GM12878 (cell line): Measurements from ENCODE around the gene GABRB1. TPM values are rescaled to one million over a fixed set of nuclear protein-coding genes. Genes with fewer than 3 reads are reported as not detected.

ENCODE experiments used
- ATAC-seq: fragments of 200-7000 bp; cut with Tn5 transposase; 3 replicates; pipeline ENCODE4 v1.9.1; 2020; ENCODE audit warnings: mild to moderate bottlenecking, moderate library complexity
- BruUV-seq: library from RNA; stranded (reverse); fragments of 400-500 nt; replicated peaks from 2 replicates; lab custom pipeline; 2021; lab: Mats Ljungman, UMichigan
- CTCF ChIA-PET: fragments of 300-600 bp; sonication (Branson Sonifier 250); formaldehyde crosslinking; extraction: SDS; loops from one replicate; lab custom pipeline; 2021; ENCODE audit warnings: inconsistent platforms; lab: Yijun Ruan, JAX
- POLR2A ChIA-PET: fragments of 350-600 bp; formaldehyde crosslinking; extraction: SDS; loops from one replicate; lab custom pipeline; 2021; ENCODE audit warnings: inconsistent platforms; lab: Charles Lee
- RAD21 ChIA-PET: fragments of 300-600 bp; sonication (Branson Sonifier 250); formaldehyde crosslinking; loops from one replicate; lab custom pipeline; 2023; ENCODE audit warnings: antibody characterized with exemption; ENCODE audit not compliant: unreplicated experiment; lab: Charles Lee
- SMC1A ChIA-PET: fragments of 300-600 bp; sonication (Branson Sonifier 250); formaldehyde crosslinking; loops from one replicate; lab custom pipeline; 2023; ENCODE audit not compliant: unreplicated experiment, uncharacterized antibody; lab: Charles Lee
- DNase-seq: peaks from one replicate; pipeline ENCODE4 v3.0.0-alpha.2; 2011; ENCODE audit warnings: low read depth, low spot score
- FAIRE-seq: peaks from 3 replicates; lab custom pipeline; 2011; peaks lifted over from hg19 to GRCh38; lab: Jason Lieb, UNC
- H2AFZ ChIP-seq: 2 replicates; pipeline ENCODE4 v1.6.0; 2011; ENCODE audit warnings: low read depth, low read length, control low read depth; ENCODE audit not compliant: control insufficient read depth
- H3K27ac ChIP-seq: 2 replicates; pipeline ENCODE4 v1.5.1; 2011; ENCODE audit warnings: control low read depth; ENCODE audit not compliant: control insufficient read depth, insufficient read depth
- H3K27me3 ChIP-seq, 2 experiments: replicated peaks in 1 of 2; 2 replicates each; pipeline versions ENCODE4 v1.6.0 to v1.6.1; 2011; ENCODE audit warnings: low read length in 1 of 2; ENCODE audit not compliant: control insufficient read depth in 2 of 2, insufficient read depth in 2 of 2
- H3K36me3 ChIP-seq, 2 experiments: 2 replicates each; pipeline ENCODE4 v1.5.1; 2011; ENCODE audit warnings: low read length in 1 of 2; ENCODE audit not compliant: control insufficient read depth in 2 of 2, insufficient read depth in 2 of 2
- H3K4me1 ChIP-seq: 2 replicates; pipeline ENCODE4 v1.6.1; 2011; ENCODE audit warnings: mild to moderate bottlenecking, low read length, moderate library complexity, mixed read lengths; ENCODE audit not compliant: control insufficient read depth, insufficient read depth
- H3K4me2 ChIP-seq: 2 replicates; pipeline ENCODE4 v1.6.0; 2011; ENCODE audit warnings: control low read depth; ENCODE audit not compliant: control insufficient read depth, insufficient read depth
- H3K4me3 ChIP-seq: fragments of 200-600 bp; sonication (generic); 2 replicates; pipeline ENCODE4 v1.5.1; 2016
- H3K79me2 ChIP-seq: 2 replicates; pipeline ENCODE4 v1.6.0; 2011; ENCODE audit warnings: low read length; ENCODE audit not compliant: control insufficient read depth, insufficient read depth
- H3K9ac ChIP-seq: 2 replicates; pipeline ENCODE4 v1.8.0; 2011; ENCODE audit warnings: low read length, control low read depth, mixed read lengths; ENCODE audit not compliant: control insufficient read depth, insufficient read depth
- H3K9me3 ChIP-seq: replicated peaks from 3 replicates; pipeline ENCODE4 v1.5.1; 2011; ENCODE audit warnings: mild to moderate bottlenecking, low read length; ENCODE audit not compliant: control insufficient read depth, insufficient read depth
- H4K20me1 ChIP-seq: 2 replicates; pipeline ENCODE4 v1.6.0; 2011; ENCODE audit not compliant: control insufficient read depth, insufficient read depth
- BCLAF1 ChIP-seq: fragments of 450-650 bp; IDR thresholded peaks from 2 replicates; pipeline ENCODE4 v1.6.1; 2017; ENCODE audit warnings: antibody characterized with exemption, mild to moderate bottlenecking, moderate library complexity
- CREB1 ChIP-seq: IDR thresholded peaks from 2 replicates; pipeline ENCODE4 v1.6.1; 2012; ENCODE audit warnings: low read depth, mild to moderate bottlenecking, inconsistent platforms
- ESRRA ChIP-seq: IDR thresholded peaks from 2 replicates; pipeline ENCODE4 v1.6.1; 2012; ENCODE audit warnings: mild to moderate bottlenecking, low read length, improper control_type of control experiment
- IKZF2 ChIP-seq, 2 experiments: fragments of 450-650 bp; IDR thresholded peaks; 2 replicates each; pipeline ENCODE4 v1.6.1; 2017; ENCODE audit warnings: mild to moderate bottlenecking in 2 of 2, moderate library complexity in 2 of 2
- JUNB ChIP-seq: IDR thresholded peaks from 2 replicates; pipeline ENCODE4 v1.6.1; 2016; ENCODE audit warnings: antibody characterized with exemption, mild to moderate bottlenecking
- MTA2 ChIP-seq: fragments of 450-650 bp; IDR thresholded peaks from 2 replicates; pipeline ENCODE4 v1.6.1; 2016; ENCODE audit warnings: low read depth, mild to moderate bottlenecking, moderate library complexity
- MTA3 ChIP-seq: IDR thresholded peaks from 2 replicates; pipeline ENCODE4 v1.6.1; 2012; ENCODE audit warnings: low read length, inconsistent platforms, borderline replicate concordance
- PBX3 ChIP-seq: IDR thresholded peaks from 2 replicates; pipeline ENCODE4 v1.6.1; 2011; ENCODE audit warnings: mild to moderate bottlenecking, low read depth, low read length, moderate library complexity; ENCODE audit not compliant: insufficient replicate concordance
- RAD51 ChIP-seq: fragments of 450-650 bp; IDR thresholded peaks from 2 replicates; pipeline ENCODE4 v1.6.1; 2016; ENCODE audit warnings: moderate library complexity, mild to moderate bottlenecking, inconsistent platforms
- RELA ChIP-seq: fragments of 450-650 bp; IDR thresholded peaks from 2 replicates; pipeline ENCODE4 v1.8.0; 2014; ENCODE audit warnings: borderline replicate concordance; ENCODE audit not compliant: partially characterized antibody
- REST ChIP-seq: IDR thresholded peaks from 2 replicates; pipeline ENCODE4 v1.6.1; 2012; ENCODE audit warnings: mild to moderate bottlenecking, low read depth, low read length
- RUNX3 ChIP-seq: IDR thresholded peaks from 2 replicates; pipeline ENCODE4 v1.6.1; 2012; ENCODE audit warnings: low read length, inconsistent platforms
- SPI1 ChIP-seq: IDR thresholded peaks from 2 replicates; pipeline ENCODE4 v1.6.1; 2011; ENCODE audit warnings: low read depth, mild to moderate bottlenecking, low read length, moderate library complexity, borderline replicate concordance; ENCODE audit not compliant: insufficient read depth
- ZNF622 ChIP-seq: fragments of 450-650 bp; IDR thresholded peaks from 2 replicates; pipeline ENCODE4 v1.6.1; 2017; ENCODE audit warnings: mild to moderate bottlenecking, inconsistent platforms
- WGBS: methylation state at CpG from one replicate; pipeline ENCODE4 v1.1.6; 2016; ENCODE audit warnings: low lambda C conversion rate; ENCODE audit not compliant: insufficient replicate concordance, insufficient coverage; ENCODE audit errors: missing lambda C conversion rate; 5-methylcytosine and 5-hydroxymethylcytosine counted together
- in situ Hi-C: fragments of 300-500 bp; cut with MboI; formaldehyde crosslinking; loops from 9 replicates; pipeline ENCODE4 v1.14.3; 2018; ENCODE audit warnings: mixed read lengths
- intact Hi-C: fragments of 100-400 bp; cut with micrococcal nuclease; formaldehyde crosslinking; loops from one replicate; pipeline ENCODE4 v1.14.2; 2022; ENCODE audit not compliant: unreplicated experiment
- polyA plus RNA-seq, 11 experiments: library from polyadenylated mRNA; depleted of rRNA in 4 of 11; unstranded in 6 of 11; stranded (reverse) in 5 of 11; fragments of >200 nt; fragmentation: Nextera tagmentation in 4 of 11; fragmentation: Illumina TruSeq in 1 of 11; extraction: Ambion mirVana in 4 of 11; extraction: Trizol in 1 of 11; gene quantifications; 1 replicate in 1 of 11; 2 replicates in 10 of 11; pipeline versions ENCODE4 v1.2.1 to v1.2.3, GENCODE V29; 2011 to 2016; ENCODE audit warnings: inconsistent platforms in 2 of 11, missing spikeins in 2 of 11, low read depth in 1 of 11
- total RNA-seq, 4 experiments: library from RNA; depleted of rRNA in 3 of 4; stranded (reverse); fragments of >200 nt in 3 of 4; fragmentation: Illumina TruSeq in 1 of 4; extraction: Trizol in 1 of 4; gene quantifications; 2 replicates each; pipeline versions ENCODE4 v1.2.1 to v1.2.3, GENCODE V29; 2013 to 2021
- TF ChIP-seq, protein P1 (sequence below): fragments of 450-650 bp; IDR thresholded peaks from 2 replicates; pipeline ENCODE4 v1.6.1; 2017; ENCODE audit warnings: low read depth, mild to moderate bottlenecking, moderate library complexity

Gene GABRB1
- total and polyA plus RNA-seq, 10 of the 15 experiments (the other 5 are each of a cell fraction or from before 2014, with no cell fraction given) = 0.13 to 0.92 TPM; not detected in 8

DNA sequence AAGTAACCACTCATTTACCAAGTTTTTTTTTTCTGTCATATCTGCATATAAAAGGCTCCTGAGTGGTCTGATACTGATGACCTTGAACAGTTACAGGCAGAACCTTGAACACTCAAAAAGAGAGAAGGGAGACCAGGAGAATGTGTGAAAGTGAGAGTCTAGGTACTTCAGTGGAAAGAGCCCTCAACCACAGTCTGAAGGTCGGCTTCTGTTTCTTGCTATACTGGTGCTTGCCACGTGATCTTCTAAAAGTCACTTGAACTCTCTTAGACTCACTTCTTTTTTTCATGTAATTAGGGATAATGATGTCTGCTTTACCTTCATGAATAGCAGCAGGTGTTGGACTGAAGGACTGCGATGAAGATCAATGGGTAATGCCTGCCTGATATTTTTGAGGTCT, 22.8 kb downstream of the GABRB1 start:
- WGBS = 3% methylated on average over 3 of the region's 3 CpGs
- RAD21 ChIA-PET = interaction anchor here (1.2 kb wide), 1 partner anchor 69 kb away, joined by 4 read pairs; no protein-coding TSS in a partner anchor
- TF ChIP-seq ZNF622 (no peak), ESRRA (peak; percentile 86; the same call in 1 of the 2 replicates), RELA (no peak), JUNB (no peak), RUNX3 (no peak), RAD51 (peak; percentile 87), PBX3 (no peak), CREB1 (no peak), MTA3 (no peak), BCLAF1 (no peak), IKZF2 (IDR thresholded peaks at IDR 0.05) (peak; percentile 61 to 75), SPI1 (no peak), REST (no peak), MTA2 (peak; percentile 77; the same call in 1 of the 2 replicates)
- TF ChIP-seq, protein P1, sequence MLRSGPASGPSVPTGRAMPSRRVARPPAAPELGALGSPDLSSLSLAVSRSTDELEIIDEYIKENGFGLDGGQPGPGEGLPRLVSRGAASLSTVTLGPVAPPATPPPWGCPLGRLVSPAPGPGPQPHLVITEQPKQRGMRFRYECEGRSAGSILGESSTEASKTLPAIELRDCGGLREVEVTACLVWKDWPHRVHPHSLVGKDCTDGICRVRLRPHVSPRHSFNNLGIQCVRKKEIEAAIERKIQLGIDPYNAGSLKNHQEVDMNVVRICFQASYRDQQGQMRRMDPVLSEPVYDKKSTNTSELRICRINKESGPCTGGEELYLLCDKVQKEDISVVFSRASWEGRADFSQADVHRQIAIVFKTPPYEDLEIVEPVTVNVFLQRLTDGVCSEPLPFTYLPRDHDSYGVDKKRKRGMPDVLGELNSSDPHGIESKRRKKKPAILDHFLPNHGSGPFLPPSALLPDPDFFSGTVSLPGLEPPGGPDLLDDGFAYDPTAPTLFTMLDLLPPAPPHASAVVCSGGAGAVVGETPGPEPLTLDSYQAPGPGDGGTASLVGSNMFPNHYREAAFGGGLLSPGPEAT = peak; percentile 56; the same call in 1 of the 2 replicates

More for the DNA sequence above, 22.8 kb downstream of the GABRB1 start:
- H3K9ac ChIP-seq = no peak overlapping the region
- SMC1A ChIA-PET = interaction anchor here (1.2 to 1.7 kb wide), 3 partner anchors 21 to 120 kb away, joined by 3 to 4 read pairs (median 4); no protein-coding TSS in a partner anchor
- no peaks in the 10 kb centered on the region for H4K20me1 ChIP-seq
- no peak overlapping the region for H3K27ac ChIP-seq
- H3K4me2 ChIP-seq = no peak overlapping the region
- POLR2A ChIA-PET = interaction anchor here (0.7 to 0.9 kb wide), 3 partner anchors 19 to 80 kb away, joined by 3 to 4 read pairs (median 3); no protein-coding TSS in a partner anchor
- H3K79me2 ChIP-seq = no peaks in the 10 kb centered on the region
- H3K36me3 ChIP-seq = no peaks in the 10 kb centered on the region
- intact Hi-C loops = no loop called here
- H3K27me3 ChIP-seq = no peaks in the 10 kb centered on the region
- CTCF ChIA-PET = interaction anchor here (0.8 to 2.1 kb wide), 3 partner anchors 21 to 122 kb away, joined by 3 to 10 read pairs (median 3); no protein-coding TSS in a partner anchor
- H3K4me1 ChIP-seq = no peaks in the 10 kb centered on the region
- no peak overlapping the region for H2AFZ ChIP-seq
- ATAC-seq = peak; percentile 77
- no peak for FAIRE-seq
- in situ Hi-C loops = no loop called here
- no peak overlapping the region for H3K4me3 ChIP-seq
- no peaks in the 10 kb centered on the region for H3K9me3 ChIP-seq
- no peak for DNase-seq
- BruUV-seq = no TSS peak
